H1 (cell line): ENCODE measurements around the gene ASIC2. TPM values are rescaled to one million over a fixed set of nuclear protein-coding genes. Genes with fewer than 3 reads are reported as not detected.

Experiments
- CTCF ChIA-PET: fragments of 300-600 bp; sonication (Branson Sonifier 250); formaldehyde crosslinking; loops from one replicate; lab custom pipeline; 2021; ENCODE audit not compliant: partially characterized antibody; lab: Charles Lee
- POLR2A ChIA-PET: fragments of 300-600 bp; sonication (Branson Sonifier 250); formaldehyde crosslinking; loops from one replicate; lab custom pipeline; 2021; ENCODE audit warnings: inconsistent platforms; ENCODE audit not compliant: partially characterized antibody; lab: Charles Lee
- DNase-seq, 2 experiments: peaks; one replicate each; pipeline versions ENCODE4 v3.0.0 to v3.0.0-alpha.2; 2010 to 2022; ENCODE audit warnings: low spot score in 2 of 2, low read depth in 1 of 2, mixed read lengths in 1 of 2
- FAIRE-seq: peaks from 2 replicates; lab custom pipeline; 2011; peaks lifted over from hg19 to GRCh38; lab: Jason Lieb, UNC
- H2AFZ ChIP-seq: 2 replicates; pipeline ENCODE4 v1.8.1; 2012; ENCODE audit warnings: low read length, inconsistent platforms
- H2AK5ac ChIP-seq: 2 replicates; pipeline ENCODE4 v1.6.1; 2013; ENCODE audit warnings: low read depth, low read length
- H2BK120ac ChIP-seq: replicated peaks from 2 replicates; pipeline ENCODE3; 2013; ENCODE audit warnings: low read depth, low read length, inconsistent platforms
- H2BK12ac ChIP-seq: 2 replicates; pipeline ENCODE4 v1.6.1; 2013; ENCODE audit warnings: low read depth, low read length
- H2BK15ac ChIP-seq: 2 replicates; pipeline ENCODE4 v1.6.1; 2013; ENCODE audit warnings: low read length
- H2BK20ac ChIP-seq: 2 replicates; pipeline ENCODE4 v1.6.1; 2013; ENCODE audit warnings: low read length
- H2BK5ac ChIP-seq: 2 replicates; pipeline ENCODE4 v1.6.1; 2013; ENCODE audit warnings: low read depth, low read length
- H3K14ac ChIP-seq: 2 replicates; pipeline ENCODE4 v1.6.1; 2013; ENCODE audit warnings: inconsistent platforms; ENCODE audit not compliant: insufficient read length
- H3K18ac ChIP-seq: 2 replicates; pipeline ENCODE4 v1.6.1; 2013; ENCODE audit warnings: low read length; ENCODE audit errors: extremely low read depth
- H3K23ac ChIP-seq: 2 replicates; pipeline ENCODE4 v1.6.1; 2013; ENCODE audit warnings: inconsistent platforms; ENCODE audit not compliant: insufficient read length
- H3K23me2 ChIP-seq: 2 replicates; pipeline ENCODE4 v1.6.1; 2013; ENCODE audit warnings: low read depth, low read length
- H3K27ac ChIP-seq: 2 replicates; pipeline ENCODE4 v1.6.1; 2011; ENCODE audit warnings: low read depth, low read length, inconsistent platforms
- H3K27me3 ChIP-seq, 4 experiments: replicated peaks in 1 of 4; 1 replicate in 1 of 4; 2 replicates in 3 of 4; pipeline versions ENCODE4 v1.6.1 to v1.8.1; 2011 to 2013; ENCODE audit warnings: low read length in 3 of 4, mild to moderate bottlenecking in 3 of 4, inconsistent platforms in 2 of 4, mixed read lengths in 2 of 4, moderate library complexity in 1 of 4; ENCODE audit not compliant: control insufficient read depth in 3 of 4, insufficient read depth in 3 of 4; ENCODE audit errors: extremely low read depth in 1 of 4
- H3K36me3 ChIP-seq, 4 experiments: 2 replicates each; pipeline versions ENCODE4 v1.6.1 to v1.8.1; 2011 to 2013; ENCODE audit warnings: mild to moderate bottlenecking in 4 of 4, low read length in 3 of 4, moderate library complexity in 2 of 4, control low read depth in 1 of 4, inconsistent platforms in 1 of 4; ENCODE audit not compliant: insufficient read depth in 4 of 4, control insufficient read depth in 2 of 4
- H3K4ac ChIP-seq: replicated peaks from 2 replicates; pipeline ENCODE3; 2013; ENCODE audit warnings: low read length, low read depth, mixed read lengths, inconsistent platforms; ENCODE audit not compliant: insufficient read length
- H3K4me1 ChIP-seq, 4 experiments: replicated peaks in 1 of 4; 1 replicate in 1 of 4; 2 replicates in 3 of 4; pipeline versions ENCODE4 v1.6.1 to v1.8.1; 2011 to 2013; ENCODE audit warnings: low read length in 3 of 4, inconsistent platforms in 2 of 4, mixed read lengths in 1 of 4; ENCODE audit not compliant: insufficient read depth in 4 of 4, control insufficient read depth in 3 of 4
- H3K4me2 ChIP-seq, 2 experiments: 2 replicates each; pipeline versions ENCODE4 v1.6.1 to v1.8.1; 2011 to 2013; ENCODE audit warnings: low read depth in 2 of 2, low read length in 2 of 2, control low read depth in 1 of 2, inconsistent platforms in 1 of 2, mild to moderate bottlenecking in 1 of 2; ENCODE audit not compliant: insufficient read depth in 1 of 2
- H3K4me3 ChIP-seq, 4 experiments: fragments of 200-600, 300-600 bp in 1 of 4; sonication (generic), shearing (Covaris generic), sonication (Bioruptor Twin) in 1 of 4; 2 replicates each; pipeline versions ENCODE4 v1.5.1 to v1.8.1; 2011 to 2016; ENCODE audit warnings: low read length in 4 of 4, low read depth in 3 of 4, control low read depth in 2 of 4, inconsistent platforms in 2 of 4, mild to moderate bottlenecking in 2 of 4, mixed read lengths in 1 of 4, moderate library complexity in 1 of 4; ENCODE audit not compliant: insufficient read depth in 2 of 4; ENCODE audit errors: extremely low read depth in 1 of 4
- H3K56ac ChIP-seq: replicated peaks from 2 replicates; pipeline ENCODE3; 2013; ENCODE audit warnings: low read depth, mild to moderate bottlenecking, mixed read lengths, low read length, inconsistent platforms; ENCODE audit not compliant: insufficient read length
- H3K79me1 ChIP-seq: 2 replicates; pipeline ENCODE4 v1.6.1; 2013; ENCODE audit warnings: low read depth, low read length, control low read depth
- H3K79me2 ChIP-seq, 2 experiments: 2 replicates each; pipeline versions ENCODE4 v1.6.1 to v1.8.1; 2012 to 2013; ENCODE audit warnings: low read length in 2 of 2, mild to moderate bottlenecking in 2 of 2, inconsistent platforms in 1 of 2; ENCODE audit not compliant: insufficient read depth in 2 of 2, control insufficient read depth in 1 of 2
- H3K9ac ChIP-seq, 4 experiments: replicated peaks in 1 of 4; 1 replicate in 1 of 4; 2 replicates in 3 of 4; pipeline versions ENCODE4 v1.6.1 to v1.8.1; 2011 to 2013; ENCODE audit warnings: low read depth in 3 of 4, low read length in 3 of 4, control low read depth in 2 of 4, mild to moderate bottlenecking in 2 of 4, moderate library complexity in 2 of 4, inconsistent platforms in 1 of 4; ENCODE audit errors: extremely low read depth in 1 of 4
- H3K9me3 ChIP-seq, 2 experiments: 2 replicates each; pipeline versions ENCODE4 v1.6.1 to v1.8.1; 2012 to 2013; ENCODE audit warnings: mild to moderate bottlenecking in 2 of 2, moderate library complexity in 2 of 2, control low read depth in 1 of 2, inconsistent platforms in 1 of 2, low read depth in 1 of 2, low read length in 1 of 2, mixed read lengths in 1 of 2; ENCODE audit not compliant: insufficient read depth in 2 of 2
- H4K20me1 ChIP-seq, 2 experiments: replicated peaks in 1 of 2; 2 replicates each; pipeline versions ENCODE3 to v1.8.1; 2011 to 2013; ENCODE audit warnings: inconsistent platforms in 2 of 2, low read length in 2 of 2, mild to moderate bottlenecking in 1 of 2; ENCODE audit not compliant: insufficient read depth in 2 of 2, control insufficient read depth in 1 of 2
- H4K5ac ChIP-seq: 2 replicates; pipeline ENCODE4 v1.6.1; 2013; ENCODE audit warnings: low read length, low read depth, mixed read lengths, inconsistent platforms; ENCODE audit not compliant: insufficient read length
- H4K8ac ChIP-seq: 2 replicates; pipeline ENCODE4 v1.8.0; 2013; ENCODE audit warnings: mild to moderate bottlenecking, moderate library complexity, low read length, inconsistent platforms; ENCODE audit not compliant: insufficient read depth; ENCODE audit errors: extremely low read depth
- H4K91ac ChIP-seq: replicated peaks from 2 replicates; pipeline ENCODE3; 2013; ENCODE audit warnings: low read length, mixed read lengths, inconsistent platforms; ENCODE audit not compliant: insufficient read length
- CEBPB ChIP-seq: IDR thresholded peaks from 2 replicates; pipeline ENCODE4 v1.6.1; 2012; ENCODE audit warnings: low read depth, low read length
- EGR1 ChIP-seq: IDR thresholded peaks from 2 replicates; pipeline ENCODE4 v1.6.1; 2011; ENCODE audit warnings: low read depth, low read length, borderline replicate concordance
- FOSL1 ChIP-seq: IDR thresholded peaks from 2 replicates; pipeline ENCODE4 v1.6.1; 2011; ENCODE audit warnings: mild to moderate bottlenecking, low read depth, low read length, moderate library complexity; ENCODE audit not compliant: insufficient read depth
- KDM1A ChIP-seq: fragments of 200-600, 300-600 bp; sonication (generic); IDR thresholded peaks from 2 replicates; pipeline ENCODE4 v1.7.1; 2016; ENCODE audit warnings: mild to moderate bottlenecking, low read length, borderline replicate concordance
- MAFK ChIP-seq: IDR thresholded peaks from 2 replicates; pipeline ENCODE4 v1.6.1; 2012; ENCODE audit warnings: low read depth, mild to moderate bottlenecking, improper control_type of control experiment, low read length
- NRF1 ChIP-seq: IDR thresholded peaks from 2 replicates; pipeline ENCODE4 v1.6.1; 2011; ENCODE audit warnings: mild to moderate bottlenecking, low read depth, low read length, improper control_type of control experiment
- POLR2A ChIP-seq, 2 experiments: IDR thresholded peaks; 1 replicate in 1 of 2; 2 replicates in 1 of 2; pipeline ENCODE4 v1.6.1; 2011; ENCODE audit warnings: low read depth in 2 of 2, low read length in 2 of 2, mild to moderate bottlenecking in 2 of 2; ENCODE audit errors: control extremely low read depth in 1 of 2
- RNF2 ChIP-seq: fragments of 200-900, 300-1000 bp; sonication (generic); IDR thresholded peaks from 2 replicates; pipeline ENCODE4 v1.7.1; 2016; ENCODE audit warnings: borderline replicate concordance, low read depth, mild to moderate bottlenecking, antibody characterized with exemption, low read length; ENCODE audit not compliant: poor library complexity, severe bottlenecking; ENCODE audit errors: missing control alignments
- SP2 ChIP-seq: IDR thresholded peaks from 2 replicates; pipeline ENCODE4 v1.6.1; 2012; ENCODE audit warnings: mild to moderate bottlenecking, low read length, inconsistent platforms
- TCF12 ChIP-seq: IDR thresholded peaks from 2 replicates; pipeline ENCODE4 v1.6.1; 2011; ENCODE audit warnings: low read depth, mild to moderate bottlenecking, low read length
- USF2 ChIP-seq: IDR thresholded peaks from 2 replicates; pipeline ENCODE4 v1.6.1; 2011; ENCODE audit warnings: low read length, improper control_type of control experiment
- YY1 ChIP-seq: IDR thresholded peaks from 2 replicates; pipeline ENCODE4 v1.6.1; 2011; ENCODE audit warnings: low read depth, mild to moderate bottlenecking, low read length
- WGBS, 2 experiments: shearing (Covaris generic) in 1 of 2; methylation state at CpG; one replicate each; pipeline versions ENCODE4 v1.1.6 to v1.1.7; 2013 to 2015; ENCODE audit warnings: low lambda C conversion rate in 2 of 2, mixed read lengths in 2 of 2, inconsistent platforms in 1 of 2, low coverage in 1 of 2, missing lambda C conversion rate in 1 of 2; ENCODE audit not compliant: insufficient replicate concordance in 2 of 2, insufficient coverage in 1 of 2, insufficient read length in 1 of 2; ENCODE audit errors: extremely low coverage in 1 of 2, missing lambda C conversion rate in 1 of 2; 5-methylcytosine and 5-hydroxymethylcytosine counted together
- polyA plus RNA-seq, 7 experiments: library from polyadenylated mRNA; depleted of rRNA in 3 of 7; stranded (reverse) in 5 of 7; unstranded in 2 of 7; fragments of >200 nt in 5 of 7; fragments of 200-250 nt in 2 of 7; gene quantifications; 1 replicate in 5 of 7; 2 replicates in 1 of 7; 4 replicates in 1 of 7; pipeline versions ENCODE4 v1.2.1 to v1.2.3, GENCODE V29; 2011 to 2013; ENCODE audit warnings: missing spikeins in 2 of 7, mixed read lengths in 2 of 7
- total RNA-seq: library from RNA; stranded (reverse); fragmentation: NEBNext Ultra II Directional; extraction: Animal tissue kit (Norgen Biotek cat#: 25700); gene quantifications from 2 replicates; pipeline ENCODE4 v1.2.1, GENCODE V29; 2021

ASIC2 gene
- total and polyA plus RNA-seq, 2 of the 8 experiments (the other 6 are each of a cell fraction or from before 2014, with no cell fraction given) = 0.86 to 1.2 TPM

GRCh38 chr17:33214996-33215395, 78.1 kb downstream of the ASIC2 start:
- no peak overlapping the region for H4K91ac ChIP-seq
- H3K4me2 ChIP-seq = no peak overlapping the region
- FAIRE-seq = no peak
- no peak overlapping the region for H2AK5ac ChIP-seq
- ChIA-PET POLR2A (no interaction called here), CTCF (interaction anchor here (5.1 kb wide), 1 partner anchor 14 kb away, joined by 27 read pairs; no protein-coding TSS in a partner anchor)
- no peak overlapping the region for H2BK15ac ChIP-seq
- no peaks in the 10 kb centered on the region for H3K79me2 ChIP-seq
- no peaks in the 10 kb centered on the region for H3K23me2 ChIP-seq
- no peak overlapping the region for H3K18ac ChIP-seq
- no peak for DNase-seq
- H3K23ac ChIP-seq = no peak overlapping the region
- no peak overlapping the region for H3K56ac ChIP-seq
- H3K4me1 ChIP-seq = no peaks in the 10 kb centered on the region
- H2BK20ac ChIP-seq = no peak overlapping the region
- H3K4ac ChIP-seq = no peak overlapping the region
- no peak overlapping the region for H4K5ac ChIP-seq
- H3K9me3 ChIP-seq = no peaks in the 10 kb centered on the region
- no peak overlapping the region for H2BK120ac ChIP-seq
- no peaks in the 10 kb centered on the region for H3K36me3 ChIP-seq
- no peak overlapping the region for H2BK12ac ChIP-seq
- peaks cover 0 to 4% (median under 1%) of the 10 kb centered on the region in 4 experiments; a peak in 1 of 7 replicates for H3K27me3 ChIP-seq
- no peak overlapping the region for H2AFZ ChIP-seq
- H3K79me1 ChIP-seq = no peaks in the 10 kb centered on the region
- WGBS, 2 experiments = 83% methylated on average over 2 of the region's 2 CpGs; no CpG with 5 or more reads in 1 of the 2 experiments
- H3K14ac ChIP-seq = no peak overlapping the region
- H2BK5ac ChIP-seq = no peak overlapping the region
- no peak overlapping the region for H3K9ac ChIP-seq
- H3K27ac ChIP-seq = no peak overlapping the region
- H4K20me1 ChIP-seq = peaks cover 2 to 3% of the 10 kb centered on the region in 2 experiments
- no peak overlapping the region for H3K4me3 ChIP-seq
- no peak for TF ChIP-seq EGR1
- TF ChIP-seq USF2 = no peak
- TF ChIP-seq MAFK = no peak
- TF ChIP-seq RNF2 = no peak
- no peak for TF ChIP-seq FOSL1
- no peak for TF ChIP-seq POLR2A (IDR thresholded peaks at IDR 0.05; ENCODE audit: control extremely low read depth in 1 of 2, low read depth in 2 of 2, low read length in 2 of 2)
- TF ChIP-seq SP2 = no peak
- no peak for TF ChIP-seq TCF12
- no peak for TF ChIP-seq KDM1A
- TF ChIP-seq YY1 = no peak
- TF ChIP-seq CEBPB = no peak
- TF ChIP-seq NRF1 = no peak
- no peak overlapping the region for H4K8ac ChIP-seq
